Activated naive CD8-positive, alpha-beta T cell treated with anti-CD3 and anti-CD28 coated beads, Interleukin-2, amount 50 U/mL, for 24 hours (primary cell): ENCODE data around the gene DNER.

Experiments used
- ATAC-seq: fragments of 150-1000 bp; cut with Tn5 transposase; one replicate; pipeline ENCODE4 v1.10.0; 2021
- DNase-seq: peaks from one replicate; pipeline ENCODE4 v3.0.0; 2021
- H3K27ac Mint-ChIP-seq: one replicate; pipeline ENCODE4 v1.8.0; 2021; ENCODE audit warnings: mild to moderate bottlenecking, mixed read lengths
- H3K27me3 Mint-ChIP-seq: one replicate; pipeline ENCODE4 v1.8.0; 2021; ENCODE audit warnings: mixed read lengths
- H3K36me3 Mint-ChIP-seq: one replicate; pipeline ENCODE4 v1.8.0; 2021; ENCODE audit warnings: low read depth, mixed read lengths
- H3K4me1 Mint-ChIP-seq: one replicate; pipeline ENCODE4 v1.8.0; 2021; ENCODE audit warnings: mixed read lengths
- H3K4me3 Mint-ChIP-seq: one replicate; pipeline ENCODE4 v1.8.0; 2021; ENCODE audit warnings: mild to moderate bottlenecking, moderate library complexity, mixed read lengths
- H3K9me3 Mint-ChIP-seq: one replicate; pipeline ENCODE4 v1.8.0; 2021; ENCODE audit warnings: mixed read lengths

DNER gene

DNA sequence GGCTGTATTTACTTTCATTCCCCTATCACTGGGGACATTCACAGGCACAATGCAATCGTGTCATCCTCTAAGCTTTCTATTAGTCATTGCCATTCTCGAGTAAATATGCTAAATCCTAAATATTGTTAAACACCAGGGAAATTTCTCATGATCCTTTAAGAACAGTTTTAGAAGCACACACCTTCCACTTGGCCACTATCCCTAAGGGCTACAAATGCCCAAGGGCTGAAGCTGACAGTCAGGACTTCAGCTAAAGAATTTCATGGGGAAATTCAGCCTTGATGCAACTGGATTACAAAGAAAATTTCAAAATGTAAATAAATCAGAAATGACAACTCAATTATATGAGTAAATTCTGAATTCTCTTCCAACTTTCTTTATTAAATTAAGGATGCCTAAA, 280.2 kb downstream of the DNER start:
- ATAC-seq (no peak), DNase-seq (no peak)
- no peaks in the 10 kb centered on the region for H3K4me1 Mint-ChIP-seq
- no peak overlapping the region for H3K27ac Mint-ChIP-seq
- no peaks in the 10 kb centered on the region for H3K9me3 Mint-ChIP-seq
- no peak overlapping the region for H3K4me3 Mint-ChIP-seq
- H3K36me3 Mint-ChIP-seq: no peaks in the 10 kb centered on the region
- peaks cover 4% of the 10 kb centered on the region for H3K27me3 Mint-ChIP-seq

- Mint-ChIP-seq H3K27ac (no peak overlapping the region), H3K4me1 (no peaks in the 10 kb centered on the region), H3K36me3 (no peaks in the 10 kb centered on the region), H3K9me3 (no peaks in the 10 kb centered on the region), H3K27me3 (peaks cover 4% of the 10 kb centered on the region), H3K4me3 (no peak overlapping the region)
- ATAC-seq (no peak), DNase-seq (no peak)
These were observed 281.0 kb downstream of the DNER start for GRCh38 chr2:229433351-229433750.

DNA sequence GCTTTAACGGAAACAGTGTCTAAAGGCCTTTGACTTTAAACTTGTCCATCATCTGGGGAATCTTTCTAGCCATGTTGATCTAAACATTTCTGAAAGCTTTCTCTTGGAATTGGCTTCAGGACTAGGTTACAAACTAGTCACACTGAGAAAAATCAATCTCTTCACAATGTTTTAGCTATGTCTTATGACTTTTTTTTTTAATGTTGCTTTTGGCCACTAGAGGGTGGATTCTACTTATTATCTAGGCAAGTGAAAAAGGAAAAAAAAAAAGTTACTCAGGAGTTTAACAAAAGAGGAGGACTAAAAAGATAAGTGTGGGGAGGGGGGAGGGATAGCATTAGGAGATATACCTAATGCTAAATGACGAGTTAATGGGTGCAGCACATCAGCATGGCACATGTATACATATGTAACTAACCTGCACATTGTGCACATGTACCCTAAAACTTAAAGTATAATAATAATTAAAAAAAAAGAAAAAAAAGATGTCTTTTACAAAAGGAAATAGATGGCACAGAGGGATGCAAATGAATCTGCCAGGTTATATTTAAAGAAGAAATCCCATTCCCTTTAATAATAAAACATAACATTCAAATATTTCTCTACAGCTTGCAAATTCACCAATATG, 282.9 kb downstream of the DNER start:
- DNase-seq (no peak), ATAC-seq (no peak)
- H3K4me1 Mint-ChIP-seq: no peaks in the 10 kb centered on the region
- no peak overlapping the region for H3K27ac Mint-ChIP-seq
- no peaks in the 10 kb centered on the region for H3K9me3 Mint-ChIP-seq
- H3K36me3 Mint-ChIP-seq: no peaks in the 10 kb centered on the region
- peaks cover 7% of the 10 kb centered on the region for H3K27me3 Mint-ChIP-seq
- no peak overlapping the region for H3K4me3 Mint-ChIP-seq

DNA sequence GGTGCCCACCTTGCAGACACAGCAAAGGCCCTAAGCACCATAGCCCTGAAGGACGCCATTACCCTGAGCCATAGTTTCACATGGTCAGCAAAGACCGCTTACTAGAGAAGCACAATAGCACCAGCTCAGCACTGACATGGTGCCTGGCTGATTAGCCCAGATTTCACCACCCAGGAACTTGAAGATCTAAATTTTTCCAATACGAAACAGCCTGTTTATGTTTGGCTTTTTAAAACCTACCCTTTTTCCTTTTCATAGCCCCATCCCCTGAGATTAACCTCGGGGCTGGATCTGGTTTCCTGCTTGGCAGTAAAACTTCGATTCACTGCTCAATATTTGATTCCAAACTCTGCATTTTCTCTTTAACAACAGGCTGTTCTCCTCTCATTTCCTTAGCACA, 284.8 kb downstream of the DNER start:
- no peak overlapping the region for H3K27ac Mint-ChIP-seq
- ATAC-seq (no peak), DNase-seq (no peak)
- no peak overlapping the region for H3K4me3 Mint-ChIP-seq
- no peaks in the 10 kb centered on the region for H3K36me3 Mint-ChIP-seq
- no peaks in the 10 kb centered on the region for H3K4me1 Mint-ChIP-seq
- H3K27me3 Mint-ChIP-seq: peaks cover 7% of the 10 kb centered on the region
- H3K9me3 Mint-ChIP-seq: no peaks in the 10 kb centered on the region

DNA sequence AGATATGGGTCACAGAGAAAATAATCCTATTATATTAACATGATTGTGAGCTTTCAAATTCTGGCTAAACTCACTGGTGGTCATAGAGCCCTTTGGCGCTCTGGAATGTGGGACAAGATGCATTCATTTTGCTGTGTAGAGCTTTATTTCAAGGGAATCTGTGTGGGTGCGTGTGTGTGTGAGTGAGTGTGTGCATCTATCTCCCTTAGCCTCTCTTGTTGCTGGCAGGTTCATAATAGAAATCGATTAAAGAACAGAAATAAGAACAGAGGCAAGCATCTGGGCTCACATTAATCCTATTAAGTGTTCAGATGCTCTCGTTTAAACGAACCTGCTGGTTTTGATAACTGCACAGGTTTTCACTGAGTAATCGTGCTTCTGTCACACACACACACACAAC, 287.9 kb downstream of the DNER start:
- Mint-ChIP-seq H3K27me3 (peaks cover 7% of the 10 kb centered on the region), H3K36me3 (no peaks in the 10 kb centered on the region), H3K9me3 (no peaks in the 10 kb centered on the region), H3K4me1 (no peaks in the 10 kb centered on the region), H3K4me3 (no peak overlapping the region), H3K27ac (no peak overlapping the region)
- no peak for ATAC-seq
- no peak for DNase-seq

- H3K27me3 Mint-ChIP-seq: peaks cover 4% of the 10 kb centered on the region
- H3K4me1 Mint-ChIP-seq: no peaks in the 10 kb centered on the region
- H3K9me3 Mint-ChIP-seq: no peaks in the 10 kb centered on the region
- no peak for ATAC-seq
- DNase-seq: no peak
- no peak overlapping the region for H3K4me3 Mint-ChIP-seq
- no peaks in the 10 kb centered on the region for H3K36me3 Mint-ChIP-seq
- H3K27ac Mint-ChIP-seq: no peak overlapping the region
These were observed 288.8 kb downstream of the DNER start for GRCh38 chr2:229425598-229425997.

DNA sequence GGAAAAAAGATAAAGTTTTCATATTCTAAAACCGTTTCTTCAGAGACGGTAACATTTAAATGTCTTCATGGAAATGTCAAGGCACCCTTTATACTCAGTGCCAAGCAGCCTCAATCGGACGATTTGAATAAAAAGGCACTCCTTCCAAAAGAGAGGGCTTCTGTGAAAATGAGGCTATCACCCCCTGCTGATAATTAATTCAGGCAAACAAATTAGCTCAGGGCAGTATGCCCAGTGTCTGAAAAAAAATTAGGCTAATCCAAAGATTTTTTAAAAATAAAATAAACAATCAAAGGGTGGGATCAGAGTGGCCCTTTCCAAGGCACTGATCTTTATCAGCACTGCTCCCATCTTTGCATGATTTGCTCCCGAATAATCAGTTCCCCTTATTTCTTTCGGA, 292.3 kb downstream of the DNER start:
- Mint-ChIP-seq H3K4me1 (no peaks in the 10 kb centered on the region), H3K27ac (no peak overlapping the region), H3K9me3 (no peaks in the 10 kb centered on the region), H3K27me3 (no peaks in the 10 kb centered on the region), H3K4me3 (no peak overlapping the region), H3K36me3 (no peaks in the 10 kb centered on the region)
- DNase-seq: no peak
- ATAC-seq: no peak

GRCh38 chr2:229419158-229419557, 295.2 kb downstream of the DNER start:
- DNase-seq: no peak
- Mint-ChIP-seq H3K27me3 (peaks cover 2% of the 10 kb centered on the region), H3K27ac (no peak overlapping the region)

GRCh38 chr2:229417916-229418315, 296.4 kb downstream of the DNER start:
- DNase-seq: no peak
- Mint-ChIP-seq H3K4me3 (no peak overlapping the region), H3K4me1 (no peaks in the 10 kb centered on the region), H3K27me3 (peaks cover 2% of the 10 kb centered on the region), H3K27ac (no peak overlapping the region), H3K9me3 (no peaks in the 10 kb centered on the region), H3K36me3 (no peaks in the 10 kb centered on the region)
- no peak for ATAC-seq

More at GRCh38 chr2:229419158-229419557, 295.2 kb downstream of the DNER start:
- H3K4me3 Mint-ChIP-seq: no peak overlapping the region
- no peaks in the 10 kb centered on the region for H3K4me1 Mint-ChIP-seq
- no peaks in the 10 kb centered on the region for H3K9me3 Mint-ChIP-seq
- no peaks in the 10 kb centered on the region for H3K36me3 Mint-ChIP-seq
- ATAC-seq: no peak

DNA sequence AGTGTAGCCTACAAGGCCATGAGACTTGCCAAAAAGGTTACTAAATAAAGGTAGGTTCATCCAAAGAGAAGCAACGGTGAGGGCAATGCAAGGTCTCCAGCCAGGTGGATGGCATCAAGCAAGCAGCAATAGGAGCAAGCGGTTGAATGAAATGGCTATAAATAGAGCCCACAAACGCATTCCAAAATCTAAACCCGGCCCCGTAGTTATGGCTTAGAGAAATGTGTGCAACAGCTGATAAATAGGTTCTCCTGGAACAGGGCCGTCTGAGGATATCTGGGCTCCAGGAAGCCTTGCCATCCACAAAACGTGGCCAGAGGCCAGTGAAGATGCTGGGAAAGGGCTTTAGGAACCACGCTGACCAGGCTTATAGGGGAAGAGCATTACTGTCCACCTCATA, 297.2 kb downstream of the DNER start:
- Mint-ChIP-seq H3K27ac (no peak overlapping the region), H3K36me3 (no peaks in the 10 kb centered on the region), H3K4me3 (no peak overlapping the region), H3K9me3 (no peaks in the 10 kb centered on the region), H3K4me1 (no peaks in the 10 kb centered on the region), H3K27me3 (peaks cover 2% of the 10 kb centered on the region)
- DNase-seq (no peak), ATAC-seq (no peak)

DNA sequence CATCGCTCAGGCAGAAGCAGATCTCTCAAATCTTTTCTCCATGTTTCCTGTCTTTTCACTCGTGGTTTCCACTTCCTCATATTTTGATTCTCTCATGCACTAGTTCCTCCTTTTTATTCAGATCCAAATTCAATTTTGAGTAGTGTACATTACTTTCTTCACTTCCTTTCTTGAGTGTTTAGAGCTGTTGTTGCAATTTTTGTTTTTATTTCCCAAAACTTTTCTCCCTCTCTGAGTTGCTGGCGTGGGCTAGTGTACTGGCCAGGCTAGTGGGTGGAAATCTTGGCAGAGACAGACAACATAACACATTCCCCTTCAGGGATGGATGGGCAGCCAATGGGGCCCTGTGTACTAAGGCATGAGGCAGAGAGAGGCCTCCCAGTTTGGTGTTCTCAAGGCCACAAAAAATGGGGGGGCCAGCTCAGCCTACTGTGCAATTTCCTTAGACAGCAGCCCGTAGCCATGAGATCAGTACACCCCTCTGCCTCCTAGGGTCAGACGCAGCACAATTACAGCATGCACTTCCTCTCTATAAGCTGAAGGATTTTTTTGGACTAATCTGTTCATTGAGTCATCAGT, 298.1 kb downstream of the DNER start:
- Mint-ChIP-seq H3K9me3 (no peaks in the 10 kb centered on the region), H3K36me3 (no peaks in the 10 kb centered on the region), H3K27me3 (peaks cover 2% of the 10 kb centered on the region), H3K27ac (no peak overlapping the region), H3K4me3 (no peak overlapping the region), H3K4me1 (no peaks in the 10 kb centered on the region)
- ATAC-seq (no peak), DNase-seq (no peak)

GRCh38 chr2:229414631-229415030, 299.7 kb downstream of the DNER start:
- ATAC-seq (no peak), DNase-seq (no peak)
- Mint-ChIP-seq H3K36me3 (no peaks in the 10 kb centered on the region), H3K27me3 (peaks cover 2% of the 10 kb centered on the region), H3K4me3 (no peak overlapping the region), H3K4me1 (no peaks in the 10 kb centered on the region), H3K9me3 (no peaks in the 10 kb centered on the region), H3K27ac (no peak overlapping the region)

GRCh38 chr2:229412686-229413085, 301.7 kb downstream of the DNER start:
- DNase-seq (no peak), ATAC-seq (no peak)
- Mint-ChIP-seq H3K27me3 (peaks cover 2% of the 10 kb centered on the region), H3K4me3 (no peak overlapping the region), H3K36me3 (no peaks in the 10 kb centered on the region), H3K9me3 (no peaks in the 10 kb centered on the region), H3K4me1 (no peaks in the 10 kb centered on the region), H3K27ac (no peak overlapping the region)

GRCh38 chr2:229410946-229411345, 303.4 kb downstream of the DNER start:
- ATAC-seq (no peak), DNase-seq (no peak)
- Mint-ChIP-seq H3K27ac (no peak overlapping the region), H3K27me3 (peaks cover 4% of the 10 kb centered on the region), H3K4me3 (no peak overlapping the region), H3K9me3 (no peaks in the 10 kb centered on the region), H3K4me1 (no peaks in the 10 kb centered on the region), H3K36me3 (no peaks in the 10 kb centered on the region)

- DNase-seq (no peak), ATAC-seq (no peak)
- Mint-ChIP-seq H3K27ac (no peak overlapping the region), H3K4me1 (no peaks in the 10 kb centered on the region), H3K4me3 (no peak overlapping the region), H3K36me3 (no peaks in the 10 kb centered on the region), H3K27me3 (peaks cover 4% of the 10 kb centered on the region), H3K9me3 (no peaks in the 10 kb centered on the region)
These were observed 304.1 kb downstream of the DNER start for GRCh38 chr2:229410264-229410663.

DNA sequence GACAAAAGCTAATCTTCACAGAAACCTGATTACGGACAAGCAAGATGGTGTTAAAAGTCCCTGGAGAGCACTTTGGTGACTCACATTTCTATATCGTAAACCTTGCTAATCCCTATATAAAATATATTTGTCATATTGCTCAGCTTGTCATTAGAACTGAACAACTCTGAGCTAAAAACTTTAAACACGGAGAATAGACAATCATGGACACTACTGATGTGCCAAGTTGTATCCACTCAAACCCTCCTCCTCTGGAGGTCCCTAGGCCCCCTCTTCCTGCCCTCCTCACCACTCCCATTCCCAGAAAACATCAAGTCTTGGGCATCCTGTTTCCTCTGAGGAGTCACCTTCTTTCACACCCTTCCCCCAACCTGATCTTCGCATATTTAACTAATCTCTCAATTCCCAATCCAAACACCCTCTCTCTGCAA, 304.6 kb downstream of the DNER start:
- no peak overlapping the region for H3K4me3 Mint-ChIP-seq
- H3K4me1 Mint-ChIP-seq: no peaks in the 10 kb centered on the region

More for the DNA sequence above, 304.6 kb downstream of the DNER start:
- DNase-seq: no peak
- Mint-ChIP-seq H3K36me3 (no peaks in the 10 kb centered on the region), H3K27ac (no peak overlapping the region), H3K27me3 (peaks cover 4% of the 10 kb centered on the region), H3K9me3 (no peaks in the 10 kb centered on the region)
- no peak for ATAC-seq
